Fibroblast of peridontal ligament (primary cell): Measurements from ENCODE around the gene TTC38.
"Not testable (repeated sequence)": the region's sequence is repeated elsewhere in the genome, so short reads cannot be mapped to it uniquely, and the experiment has no call there.

Experiments used
- DNase-seq: peaks from one replicate; pipeline ENCODE4 v3.0.0-alpha.2; 2010; ENCODE audit errors: extremely low read depth

The TTC38 gene

GRCh38 chr22:46246178-46246577, 21.6 kb upstream of the TTC38 start:
- DNase-seq: no peak

- no peak for DNase-seq
These were observed 20.3 kb upstream of the TTC38 start for GRCh38 chr22:46247443-46247975.

GRCh38 chr22:46250035-46250782, 17.6 kb upstream of the TTC38 start, which contains the start of gene CDPF1:
TSS of gene CDPF1 (minus strand) at chr22:46250293. CDS start at chr22:46248284, 2,009 bp downstream.
- DNase-seq: peak; percentile 64

- no peak for DNase-seq
These were observed 17.1 kb upstream of the TTC38 start for GRCh38 chr22:46250783-46251125.

GRCh38 chr22:46251266-46251665, 16.5 kb upstream of the TTC38 start:
- DNase-seq: peak; percentile 11

- DNase-seq: no peak
These were observed 15.9 kb upstream of the TTC38 start for GRCh38 chr22:46251816-46252380.

GRCh38 chr22:46256358-46256958, 11.3 kb upstream of the TTC38 start:
- DNase-seq: no peak

GRCh38 chr22:46259374-46259773, 8.4 kb upstream of the TTC38 start:
- no peak for DNase-seq

- DNase-seq: no peak
These were observed 7.8 kb upstream of the TTC38 start for GRCh38 chr22:46260038-46260437.

GRCh38 chr22:46262449-46263215, 5.2 kb upstream of the TTC38 start:
- DNase-seq: peak; percentile 21

- DNase-seq: no peak
These were observed 4.6 kb upstream of the TTC38 start, which contains the start of gene PKDREJ for GRCh38 chr22:46263216-46263590. TSS of gene PKDREJ (minus strand) at chr22:46263343. CDS start at chr22:46263322, 21 bp downstream.

GRCh38 chr22:46264520-46264919, 3.3 kb upstream of the TTC38 start:
- not testable (repeated sequence) for DNase-seq

- not testable (repeated sequence) for DNase-seq
These were observed 2.2 kb upstream of the TTC38 start for GRCh38 chr22:46265627-46266026.

- no peak for DNase-seq
These were observed 1.8 kb downstream of the TTC38 start for GRCh38 chr22:46269564-46269963.

GRCh38 chr22:46272196-46272595, 4.4 kb downstream of the TTC38 start:
- no peak for DNase-seq

GRCh38 chr22:46272762-46273431, 5.1 kb downstream of the TTC38 start:
- no peak for DNase-seq

GRCh38 chr22:46273432-46274148, 5.8 kb downstream of the TTC38 start:
- DNase-seq: no peak

- no peak for DNase-seq
These were observed 6.6 kb downstream of the TTC38 start for GRCh38 chr22:46274381-46274780.

GRCh38 chr22:46275455-46276122, 7.8 kb downstream of the TTC38 start:
- no peak for DNase-seq

GRCh38 chr22:46276563-46276962, 8.8 kb downstream of the TTC38 start:
- no peak for DNase-seq
